GM18499 (cell line): ENCODE measurements around the gene AGER.

ENCODE experiments used
- ATAC-seq: cut with Tn5 transposase; IDR thresholded peaks from one replicate; pipeline ENCODE4 v1.9.1; 2021; ENCODE audit warnings: moderate number of reproducible peaks; ENCODE audit not compliant: insufficient read depth, unreplicated experiment

AGER gene

GRCh38 chr6:32174416-32174815 lies 9.6 kb downstream of the AGER start:
- no peak for ATAC-seq

DNA sequence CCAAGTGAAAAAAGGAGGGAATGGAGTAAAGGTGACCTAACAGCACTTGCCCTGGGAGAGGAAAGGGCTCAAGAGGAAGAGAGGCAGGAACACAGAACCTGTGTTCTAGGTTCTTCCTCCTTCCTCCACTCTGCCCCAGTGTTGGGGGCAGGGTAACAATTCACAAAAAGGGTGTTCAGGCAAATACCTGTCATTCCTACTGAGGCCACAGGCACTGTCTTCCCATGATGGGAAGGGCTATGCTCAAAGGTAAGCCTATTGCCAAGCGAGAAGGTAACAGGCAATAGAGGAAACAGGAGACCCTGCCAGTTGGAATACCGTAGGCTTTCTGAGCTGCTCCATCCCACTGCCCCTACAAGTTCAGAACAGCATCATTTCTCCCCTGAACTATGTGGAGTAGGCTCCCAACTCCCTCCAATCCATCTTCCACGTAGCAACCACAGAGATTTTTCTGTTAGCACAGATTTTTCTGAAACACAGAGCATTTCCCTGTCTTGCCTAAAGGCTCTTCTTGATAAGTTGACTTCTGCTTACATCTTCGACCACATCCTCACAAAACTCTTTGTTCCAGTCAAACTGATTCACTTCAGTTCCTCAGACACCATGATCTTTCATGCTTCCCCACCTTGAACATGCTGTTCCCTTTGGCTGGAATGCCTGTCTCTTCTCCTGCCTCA lies 10.9 kb downstream of the AGER start:
- no peak for ATAC-seq

DNA sequence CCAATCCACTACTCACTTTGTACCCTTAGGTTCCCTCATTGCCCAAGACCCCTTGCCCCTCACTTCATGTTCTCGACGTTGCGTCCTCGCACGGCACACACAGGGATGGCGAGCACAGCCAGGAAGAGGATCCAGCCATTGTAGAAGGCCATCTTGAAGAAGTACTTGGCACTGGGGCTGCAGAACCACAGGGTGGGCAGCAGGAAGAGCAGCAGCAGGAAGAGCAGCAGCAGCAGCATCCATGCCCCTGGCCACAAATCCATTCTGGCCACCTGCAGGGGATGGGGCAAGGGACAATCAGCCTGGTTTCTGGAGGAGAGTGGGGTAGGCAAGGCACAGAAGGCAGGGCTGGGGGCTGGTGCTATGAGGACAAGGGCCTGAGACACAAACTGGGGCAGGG lies 12.8 kb downstream of the AGER start:
- no peak for ATAC-seq

DNA sequence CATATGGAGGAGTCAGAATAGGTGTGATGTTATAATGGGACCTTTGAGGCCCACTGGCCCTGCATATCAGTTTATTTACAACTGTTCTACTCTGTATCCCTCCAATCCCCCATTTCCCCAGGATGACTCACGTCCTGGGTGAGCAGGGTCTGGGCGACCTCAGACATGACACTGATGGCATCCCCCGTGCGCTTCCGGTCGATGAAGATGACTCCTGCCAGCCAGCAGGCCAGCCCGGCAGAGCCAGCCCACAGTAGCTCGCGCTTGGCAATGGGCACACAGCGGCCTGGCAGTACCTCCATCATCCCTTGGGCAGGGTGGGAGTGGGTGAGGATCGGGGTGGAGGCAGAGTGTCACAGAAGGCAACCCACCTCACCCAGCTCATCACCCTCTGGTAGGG lies 13.8 kb downstream of the AGER start:
- ATAC-seq = no peak

- ATAC-seq = no peak
Observed at GRCh38 chr6:32168807-32169591, 15.1 kb downstream of the AGER start.

DNA sequence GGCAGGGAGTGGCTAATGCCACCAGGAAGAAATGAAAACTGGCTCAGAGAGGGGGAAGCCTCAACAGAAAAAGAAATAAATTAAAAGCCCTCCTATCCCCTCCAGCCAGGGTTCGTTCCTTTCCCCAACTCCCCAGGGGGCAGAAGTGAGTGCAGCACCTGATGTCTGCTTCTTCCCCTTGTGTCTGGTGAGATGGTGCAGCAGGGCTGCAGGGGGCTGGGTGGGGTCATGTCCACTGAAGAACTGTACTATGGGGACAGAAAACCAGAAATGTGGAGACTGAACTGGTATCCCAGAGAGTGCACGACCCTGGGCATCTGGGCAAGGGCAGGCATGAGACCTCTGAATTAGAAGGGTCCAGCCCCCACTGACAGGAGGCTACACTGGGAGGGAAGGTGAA lies 15.7 kb downstream of the AGER start:
- no peak for ATAC-seq

DNA sequence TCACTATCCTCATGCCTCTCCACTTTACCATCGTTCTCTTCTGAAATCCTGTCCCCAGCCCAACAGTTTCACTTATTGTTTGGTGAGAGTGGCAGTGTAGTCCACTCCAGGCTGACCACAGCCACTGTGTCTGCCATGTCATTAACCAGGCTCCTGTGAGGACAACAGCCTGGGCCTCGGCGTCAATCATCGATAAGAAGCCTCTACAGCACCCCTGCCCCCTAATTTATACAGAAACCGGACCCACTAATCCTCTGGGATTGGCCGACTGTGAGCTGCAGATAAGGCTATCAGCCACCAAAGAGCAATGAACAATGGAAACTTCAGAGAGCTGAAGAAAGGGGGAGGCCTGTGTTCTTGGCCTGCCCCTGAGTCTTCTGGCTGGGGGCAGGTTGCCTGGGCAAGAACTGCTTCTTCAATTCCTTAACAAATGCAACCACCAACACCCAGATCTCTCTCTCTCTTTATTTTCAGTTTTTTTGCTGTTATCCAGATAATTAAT lies 16.2 kb downstream of the AGER start:
- no peak for ATAC-seq

DNA sequence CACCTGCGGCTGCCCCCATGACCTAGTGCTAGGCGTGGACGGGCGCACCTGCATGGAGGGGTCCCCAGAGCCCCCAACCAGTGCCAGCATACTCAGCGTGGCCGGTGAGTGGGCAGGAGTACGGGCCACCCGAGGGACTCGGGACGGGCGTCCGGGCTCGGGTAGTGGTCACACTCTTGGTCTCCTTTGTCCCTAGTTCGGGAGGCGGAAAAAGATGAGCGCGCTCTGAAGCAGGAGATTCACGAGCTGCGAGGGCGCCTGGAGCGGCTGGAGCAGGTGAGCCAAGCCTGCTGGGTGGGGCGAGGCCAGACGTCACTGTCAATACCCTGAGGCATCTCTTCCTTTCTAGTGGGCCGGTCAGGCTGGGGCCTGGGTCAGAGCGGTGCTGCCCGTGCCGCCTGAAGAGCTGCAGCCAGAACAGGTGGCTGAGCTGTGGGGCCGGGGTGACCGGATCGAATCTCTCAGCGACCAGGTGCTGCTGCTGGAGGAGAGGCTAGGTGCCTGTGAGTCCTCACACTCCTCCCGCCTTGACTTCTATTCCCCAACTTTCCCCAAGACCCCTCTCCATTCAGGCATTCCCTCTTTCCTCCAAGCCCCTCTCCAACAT lies 16.8 kb downstream of the AGER start:
- no peak for ATAC-seq

GRCh38 chr6:32166411-32167061 lies 17.5 kb downstream of the AGER start:
- ATAC-seq = no peak

GRCh38 chr6:32164295-32164694 lies 19.8 kb downstream of the AGER start, which contains the start of gene EGFL8:
Gene EGFL8, plus strand, starts transcription at chr6:32164595. Its CDS starts 1,571 bp downstream, at chr6:32166166.
- ATAC-seq = no peak

GRCh38 chr6:32163559-32164258 lies 20.3 kb downstream of the AGER start:
- no peak for ATAC-seq

DNA sequence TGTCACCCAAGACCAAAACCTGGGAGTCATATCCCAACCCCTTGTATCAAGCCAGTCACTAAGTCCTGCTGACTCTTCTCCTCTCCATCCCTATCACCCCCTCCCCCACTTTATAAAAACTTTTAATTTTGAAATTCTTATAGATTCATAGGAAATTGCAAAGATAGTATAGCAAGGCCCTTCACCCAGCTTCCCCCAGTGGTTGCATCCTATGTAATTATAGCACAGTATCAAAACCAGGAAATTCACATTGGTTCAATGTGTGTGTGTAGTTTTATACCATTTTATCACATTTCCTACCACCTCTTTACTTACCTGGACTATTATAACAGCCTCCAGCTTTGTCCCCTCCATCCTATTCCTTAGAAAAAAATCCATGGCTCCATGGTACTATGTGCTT lies 26.0 kb downstream of the AGER start:
- ATAC-seq = no peak

DNA sequence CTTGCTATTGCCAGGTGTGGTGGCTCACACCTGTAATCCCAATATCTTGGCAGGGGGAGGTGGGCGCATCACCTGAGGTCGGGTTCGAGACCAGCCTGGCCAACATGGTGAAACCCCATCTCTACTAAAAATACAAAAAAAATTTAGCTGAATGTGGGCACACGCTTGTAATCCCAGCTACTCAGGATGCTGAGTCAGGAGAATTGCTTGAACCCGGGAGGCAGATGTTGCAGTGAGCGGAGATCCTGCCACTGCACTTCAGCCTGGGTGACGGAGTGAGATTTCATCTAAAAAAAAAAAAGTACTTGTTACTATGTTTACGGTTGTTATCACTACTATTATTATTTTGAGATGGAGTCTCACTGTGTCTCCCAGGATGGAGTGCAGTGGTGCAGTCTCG lies 27.2 kb downstream of the AGER start:
- no peak for ATAC-seq

- ATAC-seq = no peak
Observed at GRCh38 chr6:32154514-32155161, 29.4 kb downstream of the AGER start.

- no peak for ATAC-seq
Observed at GRCh38 chr6:32153564-32154513, 30.2 kb downstream of the AGER start, which contains the start of gene PPT2. Gene PPT2, plus strand, starts transcription at chr6:32154141. Its CDS starts 454 bp downstream, at chr6:32154595.

- ATAC-seq = no peak
Observed at GRCh38 chr6:32152769-32153563, 31.1 kb downstream of the AGER start.

DNA sequence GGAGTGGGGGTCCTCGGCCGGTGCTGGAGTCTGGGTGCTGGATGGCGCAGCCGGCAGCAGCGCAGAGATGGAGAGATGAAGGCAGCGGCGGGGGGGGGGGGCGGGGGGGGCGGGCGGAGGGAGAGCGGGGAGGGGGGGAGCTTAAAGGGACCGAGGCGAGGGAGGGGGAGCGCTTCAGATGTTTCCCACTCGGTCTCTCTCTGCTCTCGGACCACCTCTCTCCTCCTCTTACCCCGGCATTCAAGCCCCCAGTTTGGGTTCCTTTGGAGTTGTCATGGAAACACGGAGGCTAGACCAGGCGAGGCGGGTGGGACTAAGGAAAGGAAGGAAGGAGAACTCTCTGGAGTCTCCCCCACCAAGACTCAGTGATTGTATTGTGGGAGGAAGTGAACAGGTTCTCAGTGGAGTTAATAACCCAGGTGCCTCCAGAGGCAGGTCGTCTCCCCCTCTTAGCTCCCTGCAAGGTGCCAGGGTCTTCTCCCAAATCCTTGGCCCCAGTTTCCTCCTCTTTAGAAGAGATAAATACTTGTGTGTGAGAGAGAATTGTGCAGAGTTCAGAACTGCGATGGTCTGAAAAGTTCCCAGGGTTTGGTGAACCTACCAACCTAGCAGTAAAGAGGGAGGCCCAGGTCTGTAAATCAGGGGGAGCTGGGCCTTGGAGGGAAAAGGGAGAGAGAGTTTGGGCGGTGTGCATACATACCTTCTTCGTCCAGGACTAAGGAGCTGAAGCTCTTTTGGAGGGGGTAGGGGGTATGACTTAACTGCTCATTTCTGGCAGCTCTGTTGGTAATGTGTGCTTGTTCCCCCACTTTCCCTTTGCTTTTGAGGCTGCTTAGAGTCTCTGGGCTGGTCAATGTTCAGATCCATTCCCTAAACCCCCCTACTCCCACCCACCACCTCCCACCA lies 31.9 kb downstream of the AGER start, which contains the start of gene PRRT1:
Gene PRRT1, minus strand, starts transcription at position 77 of the 906 bp plus-strand sequence. CDS start 112 bp downstream, outside the sequence.
- no peak for ATAC-seq
